A549 (cell line): ENCODE data around the gene SLC1A2. TPM values are rescaled to one million over a fixed set of nuclear protein-coding genes. Genes with fewer than 3 reads are reported as not detected.

ENCODE experiments used
- ATAC-seq, 2 experiments: fragments of 200-7000 bp in 1 of 2; fragments of >200 bp in 1 of 2; cut with Nextera tagmentation in 1 of 2; cut with Tn5 transposase in 1 of 2; 3 replicates each; pipeline versions ENCODE4 v1.8.0 to v1.9.1; 2018 to 2020; ENCODE audit warnings: mild to moderate bottlenecking in 1 of 2, moderate library complexity in 1 of 2
- CTCF ChIA-PET: fragments of 300-600 bp; sonication (Branson Sonifier 250); formaldehyde crosslinking; extraction: SDS; loops from one replicate; lab custom pipeline; 2021; ENCODE audit warnings: antibody characterized with exemption, inconsistent platforms; lab: Yijun Ruan, JAX
- POLR2A ChIA-PET: fragments of 350-600 bp; formaldehyde crosslinking; extraction: SDS; loops from one replicate; lab custom pipeline; 2021; ENCODE audit warnings: antibody characterized with exemption, inconsistent platforms; lab: Yijun Ruan, JAX
- DNase-seq, 2 experiments: peaks; one replicate each; pipeline versions ENCODE4 v3.0.0 to v3.0.0-alpha.2; 2011 to 2016; ENCODE audit warnings: low read depth in 1 of 2, low spot score in 1 of 2
- FAIRE-seq: peaks from 2 replicates; lab custom pipeline; 2011; peaks lifted over from hg19 to GRCh38; lab: Jason Lieb, UNC
- H3K27ac ChIP-seq, 2 experiments: fragments of >200 bp; sonication (Bioruptor Twin); formaldehyde crosslinking; 3 replicates each; pipeline ENCODE4 v1.5.1; 2016 to 2017
- H3K4me1 ChIP-seq: fragments of >200 bp; sonication (Bioruptor Twin); formaldehyde crosslinking; 3 replicates; pipeline ENCODE4 v1.6.1; 2016
- H3K4me2 ChIP-seq: fragments of >200 bp; sonication (Bioruptor Twin); formaldehyde crosslinking; 3 replicates; pipeline ENCODE4 v1.6.1; 2016
- H3K4me3 ChIP-seq: fragments of >200 bp; sonication (Bioruptor Twin); formaldehyde crosslinking; 3 replicates; pipeline ENCODE4 v1.5.1; 2016
- H3K9me3 ChIP-seq: fragments of >200 bp; sonication (Bioruptor Twin); formaldehyde crosslinking; 3 replicates; pipeline ENCODE4 v1.6.1; 2016
- EHF ChIP-seq: fragments of 250-450 bp; sonication (Bioruptor Pico); IDR thresholded peaks from 2 replicates; pipeline ENCODE4 v1.5.0; 2020; ENCODE audit warnings: mild to moderate bottlenecking
- EHMT2 ChIP-seq: fragments of 200-600 bp; sonication (generic); IDR thresholded peaks from 2 replicates; pipeline ENCODE4 v1.6.1; 2016; ENCODE audit warnings: antibody characterized with exemption, low read depth, mild to moderate bottlenecking, moderate library complexity
- FOSB ChIP-seq: fragments of 250-450 bp; sonication (Bioruptor Pico); IDR thresholded peaks from 2 replicates; pipeline ENCODE4 v1.5.0; 2020; ENCODE audit warnings: mild to moderate bottlenecking, moderate library complexity
- FOSL2 ChIP-seq, 2 experiments: fragments of 450-650 bp in 1 of 2; fragments of >200 bp in 1 of 2; sonication (Bioruptor Twin) in 1 of 2; formaldehyde crosslinking; IDR thresholded peaks; 2 replicates each; pipeline versions ENCODE4 v1.5.0 to v1.6.1; 2016 to 2020; ENCODE audit warnings: mild to moderate bottlenecking in 1 of 2, moderate library complexity in 1 of 2
- FOXS1 ChIP-seq: fragments of 250-450 bp; sonication (Bioruptor Pico); IDR thresholded peaks from 2 replicates; pipeline ENCODE4 v1.5.0; 2020; ENCODE audit warnings: mild to moderate bottlenecking, moderate library complexity
- GATA3 ChIP-seq: IDR thresholded peaks from 2 replicates; pipeline ENCODE4 v1.6.1; 2012; ENCODE audit warnings: borderline replicate concordance
- HEYL ChIP-seq: fragments of 250-450 bp; sonication (Bioruptor Pico); IDR thresholded peaks from 2 replicates; pipeline ENCODE4 v1.8.0; 2021; ENCODE audit warnings: mild to moderate bottlenecking, moderate library complexity
- HOXB5 ChIP-seq: fragments of 250-450 bp; sonication (Bioruptor Pico); IDR thresholded peaks from 2 replicates; pipeline ENCODE4 v1.5.0; 2020; ENCODE audit warnings: mild to moderate bottlenecking, moderate library complexity
- JUN ChIP-seq, 2 experiments: fragments of >200 bp; sonication (Bioruptor Twin); formaldehyde crosslinking; IDR thresholded peaks; 2 replicates in 1 of 2; 3 replicates in 1 of 2; pipeline ENCODE4 v1.6.1; 2016 to 2017
- JUNB ChIP-seq: fragments of >200 bp; sonication (Bioruptor Twin); formaldehyde crosslinking; IDR thresholded peaks from 2 replicates; pipeline ENCODE4 v1.6.1; 2016
- KDM1A ChIP-seq: fragments of 200-600 bp; sonication (generic); IDR thresholded peaks from 2 replicates; pipeline ENCODE4 v1.6.1; 2016; ENCODE audit warnings: low read depth, mild to moderate bottlenecking
- MAFK ChIP-seq: fragments of 450-650 bp; IDR thresholded peaks from 2 replicates; pipeline ENCODE4 v1.6.1; 2014; ENCODE audit not compliant: partially characterized antibody
- POLR2AphosphoS2 ChIP-seq: conservative IDR thresholded peaks from 2 replicates; pipeline ENCODE4 v1.6.1; 2012; ENCODE audit warnings: low read length, improper control_type of control experiment, inconsistent platforms
- RARB ChIP-seq: fragments of 250-450 bp; sonication (Bioruptor Pico); IDR thresholded peaks from 2 replicates; pipeline ENCODE4 v1.8.0; 2021; ENCODE audit warnings: mild to moderate bottlenecking, moderate library complexity
- RFX5 ChIP-seq: fragments of 450-650 bp; IDR thresholded peaks from 2 replicates; pipeline ENCODE4 v1.7.1; 2014; ENCODE audit warnings: antibody characterized with exemption, mild to moderate bottlenecking, moderate library complexity
- RNF2 ChIP-seq: fragments of 200-600 bp; sonication (generic); IDR thresholded peaks from 2 replicates; pipeline ENCODE4 v1.6.1; 2016; ENCODE audit warnings: low read depth, mild to moderate bottlenecking, antibody characterized with exemption, moderate library complexity, borderline replicate concordance
- ZC3H11A ChIP-seq: fragments of 450-650 bp; IDR thresholded peaks from 2 replicates; pipeline ENCODE4 v1.6.1; 2014; ENCODE audit warnings: antibody characterized with exemption, mild to moderate bottlenecking
- ZNF302 ChIP-seq: fragments of 250-450 bp; sonication (Bioruptor Pico); IDR thresholded peaks from 2 replicates; pipeline ENCODE4 v1.9.0; 2021; ENCODE audit warnings: inconsistent platforms, mild to moderate bottlenecking, moderate library complexity
- WGBS: methylation state at CpG from one replicate; pipeline ENCODE4 v1.1.6; 2017; ENCODE audit errors: missing lambda C conversion rate; 5-methylcytosine and 5-hydroxymethylcytosine counted together
- polyA plus RNA-seq, 4 experiments: library from polyadenylated mRNA; depleted of rRNA in 3 of 4; stranded (reverse); fragments of >200 nt; fragmentation: RNase III in 1 of 4; extraction: RNeasy Plus Mini Kit Qiagen cat#74134 plus additional on column Dnase treatment in 1 of 4; gene quantifications; 2 replicates in 3 of 4; 3 replicates in 1 of 4; pipeline ENCODE4 v1.2.3, GENCODE V29; 2011 to 2017
- TF ChIP-seq, protein P1 (sequence below): fragments of 250-450 bp; sonication (Bioruptor Pico); IDR thresholded peaks from 2 replicates; pipeline ENCODE4 v1.5.0; 2020; ENCODE audit warnings: low read depth, mild to moderate bottlenecking, moderate library complexity
- TF ChIP-seq, protein P2 (sequence below): IDR thresholded peaks from 2 replicates; pipeline ENCODE4 v1.6.1; 2012; ENCODE audit warnings: low read depth, borderline replicate concordance
- TF ChIP-seq, protein P3 (sequence below): IDR thresholded peaks from 2 replicates; pipeline ENCODE4 v1.6.1; 2012
- TF ChIP-seq, protein P4 (sequence below): fragments of 250-450 bp; sonication (Bioruptor Pico); IDR thresholded peaks from 2 replicates; pipeline ENCODE4 v1.5.0; 2021; ENCODE audit warnings: mild to moderate bottlenecking, moderate library complexity, borderline replicate concordance

The SLC1A2 gene
- polyA plus RNA-seq, 2 of the 4 experiments (the other 2 are of a cell fraction): 0.01 to 0.14 TPM

DNA sequence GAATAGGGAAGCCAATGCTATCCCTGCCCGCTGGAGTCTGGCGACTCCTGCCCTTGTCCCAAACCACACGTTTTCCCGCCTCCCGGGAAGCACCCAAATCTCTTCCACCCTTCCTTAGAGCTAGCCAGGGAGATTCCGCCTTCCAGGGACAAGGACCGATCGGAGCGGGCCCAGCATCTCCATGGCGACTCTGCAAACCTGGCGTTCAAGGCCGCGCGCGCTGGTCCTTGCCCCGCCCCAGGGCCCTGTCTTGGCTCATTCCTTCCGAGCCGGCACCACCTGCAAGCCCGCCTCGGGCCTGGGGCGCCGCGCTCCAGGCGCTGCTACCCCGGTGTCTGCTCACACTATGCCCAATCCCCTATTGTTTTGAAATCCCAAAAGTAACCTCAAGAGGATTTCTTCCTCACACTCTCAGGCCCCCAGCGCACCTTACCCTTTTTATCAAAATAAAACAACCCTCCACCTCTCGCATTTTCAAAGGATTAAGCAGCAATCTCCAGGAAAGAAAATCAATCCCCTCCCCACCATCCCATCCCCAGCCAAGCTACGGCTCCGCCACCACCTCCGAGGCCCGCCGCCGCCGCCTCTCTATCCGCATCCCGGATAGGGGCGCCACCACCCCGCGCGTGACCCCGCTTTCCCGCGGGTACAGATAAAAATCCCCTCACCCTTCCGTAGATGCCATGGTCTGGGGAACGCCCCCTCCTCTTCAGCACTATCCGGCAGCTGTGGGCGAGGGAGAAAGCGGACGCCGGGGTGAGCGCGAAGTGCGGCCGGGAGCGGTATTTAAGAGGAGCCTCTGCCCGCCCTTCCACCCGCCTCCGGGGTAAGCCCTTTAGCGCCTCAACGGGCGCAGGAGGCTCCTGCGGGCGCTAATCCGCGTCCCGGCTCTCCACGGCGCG is 825 bp downstream of the SLC1A2 start:
- H3K27ac ChIP-seq: peak overlapping the region in 1 of 2 experiments; percentile 54; a peak in 2 of 6 replicates
- H3K4me3 ChIP-seq: peak overlapping the region; percentile 58
- DNase-seq (peak; percentile 19 to 20), ATAC-seq (peak; percentile 69 to 80), FAIRE-seq (no peak)
- TF ChIP-seq FOSB (CRISPR knock-in tag) (no peak), ZNF302 (CRISPR knock-in tag) (no peak), GATA3 (no peak), RFX5 (no peak), KDM1A (no peak), HOXB5 (CRISPR knock-in tag) (no peak), FOXS1 (CRISPR knock-in tag) (no peak)
- WGBS: 3% methylated on average over 32 of the region's 69 CpGs
- peak overlapping the region; percentile 100 for H3K4me2 ChIP-seq
- H3K9me3 ChIP-seq: no peaks in the 10 kb centered on the region; the same call in 2 of the 3 replicates
- CTCF ChIA-PET: interaction anchor here (0.7 to 1.6 kb wide), 3 partner anchors 14 to 906 kb away, joined by 3 to 4 read pairs (median 3); no protein-coding TSS in a partner anchor
- H3K4me1 ChIP-seq: peaks cover 15% of the 10 kb centered on the region
- POLR2A ChIA-PET: interaction anchor here (0.6 kb wide), 1 partner anchor 1153 kb away, joined by 7 read pairs; no protein-coding TSS in a partner anchor

DNA sequence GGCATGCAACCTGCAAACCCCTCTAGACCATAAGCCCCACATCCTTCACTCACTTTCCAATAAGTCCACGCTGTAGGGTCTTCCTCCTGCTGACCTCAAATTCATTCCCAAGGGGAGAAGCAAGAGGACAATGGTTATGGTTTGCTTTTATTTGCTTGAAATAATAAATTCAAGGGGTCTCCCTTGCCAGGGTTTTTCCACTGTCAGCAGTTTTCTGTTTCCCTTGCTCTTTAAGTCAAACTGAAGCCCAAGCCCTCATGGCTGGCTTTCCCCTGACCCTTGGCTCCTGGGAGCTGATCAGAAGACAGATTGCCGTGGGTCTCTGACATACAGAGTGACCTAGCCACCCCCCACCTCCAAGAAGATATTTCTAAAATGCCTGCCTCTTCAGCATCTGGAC is 3.9 kb downstream of the SLC1A2 start:
- FAIRE-seq: no peak
- no peak overlapping the region for H3K4me3 ChIP-seq
- peak; percentile 83 for TF ChIP-seq MAFK
- TF ChIP-seq, protein P1, sequence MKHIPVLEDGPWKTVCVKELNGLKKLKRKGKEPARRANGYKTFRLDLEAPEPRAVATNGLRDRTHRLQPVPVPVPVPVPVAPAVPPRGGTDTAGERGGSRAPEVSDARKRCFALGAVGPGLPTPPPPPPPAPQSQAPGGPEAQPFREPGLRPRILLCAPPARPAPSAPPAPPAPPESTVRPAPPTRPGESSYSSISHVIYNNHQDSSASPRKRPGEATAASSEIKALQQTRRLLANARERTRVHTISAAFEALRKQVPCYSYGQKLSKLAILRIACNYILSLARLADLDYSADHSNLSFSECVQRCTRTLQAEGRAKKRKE: no peak
- TF ChIP-seq, protein P2, sequence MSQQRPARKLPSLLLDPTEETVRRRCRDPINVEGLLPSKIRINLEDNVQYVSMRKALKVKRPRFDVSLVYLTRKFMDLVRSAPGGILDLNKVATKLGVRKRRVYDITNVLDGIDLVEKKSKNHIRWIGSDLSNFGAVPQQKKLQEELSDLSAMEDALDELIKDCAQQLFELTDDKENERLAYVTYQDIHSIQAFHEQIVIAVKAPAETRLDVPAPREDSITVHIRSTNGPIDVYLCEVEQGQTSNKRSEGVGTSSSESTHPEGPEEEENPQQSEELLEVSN: no peak
- TF ChIP-seq HEYL (CRISPR knock-in tag): no peak
- TF ChIP-seq FOSL2 (IDR thresholded peaks at IDR 0.05): no peak
- TF ChIP-seq FOSL2 (CRISPR knock-in tag; IDR thresholded peaks at IDR 0.05): no peak
- no peak for TF ChIP-seq JUN (IDR thresholded peaks at IDR 0.05)
- TF ChIP-seq, all 56 proteins: peak for 1
- DNase-seq: no peak
- H3K9me3 ChIP-seq: no peaks in the 10 kb centered on the region
- ChIA-PET POLR2A (no interaction called here), CTCF (interaction anchor here (0.6 to 1.7 kb wide), 5 partner anchors 11 to 489 kb away, joined by 3 to 8 read pairs (median 4); no protein-coding TSS in a partner anchor)
- no peak overlapping the region for H3K4me2 ChIP-seq
- peaks cover 15% of the 10 kb centered on the region for H3K4me1 ChIP-seq
- H3K27ac ChIP-seq: no peak overlapping the region
- no peak for ATAC-seq
- WGBS: 34% methylated on average over 2 of the region's 2 CpGs

DNA sequence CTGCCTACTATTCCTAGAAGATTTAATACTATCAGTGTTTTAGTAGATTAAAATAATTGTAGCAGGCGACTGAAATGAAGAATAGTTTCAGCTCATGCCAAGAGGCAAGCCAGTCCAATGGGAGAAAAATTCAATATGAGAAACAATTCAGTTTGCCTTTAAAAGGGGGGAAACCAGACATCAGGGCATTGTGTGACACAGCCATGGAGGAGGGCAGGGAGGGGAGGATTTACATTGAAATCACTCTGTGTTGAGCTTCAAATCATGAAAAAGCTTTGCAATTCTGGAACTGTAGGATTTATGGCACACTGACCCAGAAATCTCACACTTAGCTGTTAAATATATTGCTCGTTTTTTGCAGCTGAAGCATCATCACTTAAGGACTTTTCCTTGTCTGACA is 4.6 kb downstream of the SLC1A2 start:
- CTCF ChIA-PET: interaction anchor here (0.6 to 1.7 kb wide), 5 partner anchors 10 to 488 kb away, joined by 3 to 8 read pairs (median 4); no protein-coding TSS in a partner anchor
- Histone ChIP-seq H3K4me1 (peaks cover 8% of the 10 kb centered on the region; the same call in 2 of the 3 replicates), H3K4me3 (no peak overlapping the region), H3K9me3 (no peaks in the 10 kb centered on the region), H3K27ac (no peak overlapping the region), H3K4me2 (no peak overlapping the region)
- TF ChIP-seq FOSL2 (IDR thresholded peaks at IDR 0.05) (no peak), FOSL2 (CRISPR knock-in tag; IDR thresholded peaks at IDR 0.05) (no peak), JUNB (no peak)
- TF ChIP-seq, protein P3, sequence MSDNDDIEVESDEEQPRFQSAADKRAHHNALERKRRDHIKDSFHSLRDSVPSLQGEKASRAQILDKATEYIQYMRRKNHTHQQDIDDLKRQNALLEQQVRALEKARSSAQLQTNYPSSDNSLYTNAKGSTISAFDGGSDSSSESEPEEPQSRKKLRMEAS: no peak
- FAIRE-seq: no peak
- no peak for ATAC-seq
- DNase-seq: no peak
- WGBS: 7% methylated on average over 2 of the region's 2 CpGs
- POLR2A ChIA-PET: no interaction called here

DNA sequence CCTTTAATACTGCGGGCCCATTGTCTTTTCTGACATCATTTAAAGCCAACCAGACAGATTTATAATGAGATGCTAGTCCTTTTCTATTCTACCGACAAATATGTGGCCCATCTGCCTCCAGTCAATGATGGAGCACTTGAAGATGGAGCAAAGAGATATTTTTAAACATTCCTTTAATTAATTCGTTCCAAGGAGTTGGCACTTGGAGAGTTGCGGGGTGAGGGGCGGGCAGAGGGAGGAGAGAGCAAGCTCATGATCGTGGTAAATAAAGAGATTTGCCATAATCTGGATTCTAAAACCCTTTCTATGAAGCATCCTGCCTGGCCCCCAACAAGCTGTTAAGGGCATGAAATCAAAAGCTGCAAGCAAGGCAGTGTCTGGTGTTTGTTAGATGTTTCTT is 5.0 kb downstream of the SLC1A2 start:
- H3K4me3 ChIP-seq: no peak overlapping the region
- WGBS: 50% methylated on average over 6 of the region's 6 CpGs
- TF ChIP-seq RNF2: no peak
- TF ChIP-seq JUNB: no peak
- no peak for TF ChIP-seq EHMT2
- no peak for TF ChIP-seq POLR2AphosphoS2
- no peak for TF ChIP-seq ZC3H11A
- TF ChIP-seq, protein P4, sequence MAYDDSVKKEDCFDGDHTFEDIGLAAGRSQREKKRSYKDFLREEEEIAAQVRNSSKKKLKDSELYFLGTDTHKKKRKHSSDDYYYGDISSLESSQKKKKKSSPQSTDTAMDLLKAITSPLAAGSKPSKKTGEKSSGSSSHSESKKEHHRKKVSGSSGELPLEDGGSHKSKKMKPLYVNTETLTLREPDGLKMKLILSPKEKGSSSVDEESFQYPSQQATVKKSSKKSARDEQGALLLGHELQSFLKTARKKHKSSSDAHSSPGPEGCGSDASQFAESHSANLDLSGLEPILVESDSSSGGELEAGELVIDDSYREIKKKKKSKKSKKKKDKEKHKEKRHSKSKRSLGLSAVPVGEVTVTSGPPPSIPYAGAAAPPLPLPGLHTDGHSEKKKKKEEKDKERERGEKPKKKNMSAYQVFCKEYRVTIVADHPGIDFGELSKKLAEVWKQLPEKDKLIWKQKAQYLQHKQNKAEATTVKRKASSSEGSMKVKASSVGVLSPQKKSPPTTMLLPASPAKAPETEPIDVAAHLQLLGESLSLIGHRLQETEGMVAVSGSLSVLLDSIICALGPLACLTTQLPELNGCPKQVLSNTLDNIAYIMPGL: no peak
- no peak for TF ChIP-seq EHF (CRISPR knock-in tag)
- TF ChIP-seq FOSB (CRISPR knock-in tag): no peak
- TF ChIP-seq RARB (CRISPR knock-in tag): no peak
- ATAC-seq (no peak), DNase-seq (no peak), FAIRE-seq (no peak)
- H3K9me3 ChIP-seq: no peaks in the 10 kb centered on the region
- ChIA-PET POLR2A (no interaction called here), CTCF (interaction anchor here (1.0 to 1.7 kb wide), 2 partner anchors 72 to 96 kb away, joined by 3 to 8 read pairs; no protein-coding TSS in a partner anchor)
- 0 out of 3 replicates have a peak, but pooled peaks cover 5% of the 10 kb centered on the region for H3K4me1 ChIP-seq
- no peak overlapping the region for H3K4me2 ChIP-seq
- H3K27ac ChIP-seq: no peak overlapping the region
